ENCODE results near the gene KLRC1.
"Not testable (repeated sequence)": the region's sequence is repeated elsewhere in the genome, so short reads cannot be mapped to it uniquely, and the experiment has no call there.

KLRC1 gene

DNA sequence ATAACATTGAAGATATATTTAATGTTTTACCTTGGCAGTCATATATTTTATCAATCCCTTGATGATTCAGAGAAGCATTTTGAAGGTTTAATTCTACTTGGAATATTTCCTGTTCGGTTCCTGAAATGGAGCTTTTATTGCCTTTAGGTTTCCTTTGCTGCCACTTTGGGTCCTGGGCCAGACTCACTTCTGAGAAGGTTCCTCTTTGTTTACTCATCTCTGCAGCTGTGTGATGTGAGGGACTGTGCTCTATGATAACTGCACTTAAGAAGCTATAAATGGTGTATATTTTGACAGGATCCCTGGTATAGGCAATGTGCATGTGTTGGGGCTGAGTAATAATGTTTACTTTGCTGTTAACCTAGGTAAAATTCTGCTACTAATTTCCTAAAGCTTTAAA, 32.8 kb downstream of the KLRC1 start, which contains the start of gene KLRC3:
Gene KLRC3 (minus strand): TSS at position 262 of the 400 bp plus-strand sequence. CDS start 45 bp downstream, at position 217.
- DNase-seq: not testable (repeated sequence)

DNA sequence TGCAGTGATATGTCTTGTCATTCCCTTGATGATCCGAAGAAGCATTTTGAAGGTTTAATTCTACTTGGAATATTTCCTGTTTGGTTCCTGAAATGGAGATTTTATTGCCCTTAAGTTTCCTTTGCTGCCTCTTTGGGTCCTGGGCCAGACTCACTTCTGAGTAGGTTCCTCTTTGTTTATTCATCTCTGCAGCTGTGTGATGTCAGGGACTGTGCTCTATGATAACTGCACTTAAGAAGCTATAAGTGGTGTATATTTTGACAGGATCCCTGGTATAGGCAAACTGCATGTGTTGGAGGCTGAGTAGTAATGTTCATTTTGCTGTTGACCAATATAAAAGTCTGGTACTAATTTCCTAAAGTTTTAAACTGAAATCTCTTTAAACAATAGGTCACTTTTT, 43.8 kb downstream of the KLRC1 start, which contains the start of gene KLRC4:
Gene KLRC4 (minus strand): TSS at position 366 of the 400 bp plus-strand sequence. CDS start 182 bp downstream, at position 184.
- no peak for DNase-seq

DNA sequence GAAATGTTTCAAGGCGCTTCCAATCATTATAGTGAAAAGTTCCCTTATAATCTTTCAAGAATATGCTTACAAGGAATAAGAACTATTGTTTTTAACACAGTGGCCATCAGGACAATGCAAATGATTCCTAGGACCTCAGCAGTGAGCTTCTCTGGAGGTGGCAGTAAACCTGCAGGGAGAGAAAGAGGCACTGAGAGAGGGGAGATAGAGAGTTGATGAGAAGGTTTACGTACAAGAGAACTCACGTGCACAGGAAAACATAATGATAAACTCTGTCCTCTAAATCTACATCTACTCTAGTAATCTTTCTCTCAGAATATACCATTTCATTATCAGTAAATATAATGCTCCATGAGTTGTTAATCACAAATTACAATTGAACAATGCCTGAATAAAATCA, 44.3 kb downstream of the KLRC1 start:
- no peak for DNase-seq

DNA sequence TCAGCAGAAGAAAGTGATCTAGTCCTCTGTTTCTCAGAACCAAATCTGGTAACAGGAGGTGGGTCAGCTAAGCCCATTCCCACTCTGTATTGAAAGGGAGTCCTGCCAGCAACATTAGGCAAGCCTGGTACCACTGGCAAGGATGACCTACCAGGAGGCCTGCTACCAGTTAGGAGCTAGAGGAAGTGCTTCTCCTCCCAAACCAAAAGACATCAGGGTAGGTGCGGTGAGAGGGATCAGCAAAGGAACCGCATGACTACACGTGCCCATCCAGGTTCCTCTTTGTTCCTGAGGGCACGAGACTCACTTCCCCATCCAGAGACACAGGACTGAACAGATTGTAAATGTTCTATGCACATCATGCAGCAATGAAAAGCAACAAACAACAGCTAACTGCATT, 46.5 kb downstream of the KLRC1 start:
- DNase-seq: no peak

DNA sequence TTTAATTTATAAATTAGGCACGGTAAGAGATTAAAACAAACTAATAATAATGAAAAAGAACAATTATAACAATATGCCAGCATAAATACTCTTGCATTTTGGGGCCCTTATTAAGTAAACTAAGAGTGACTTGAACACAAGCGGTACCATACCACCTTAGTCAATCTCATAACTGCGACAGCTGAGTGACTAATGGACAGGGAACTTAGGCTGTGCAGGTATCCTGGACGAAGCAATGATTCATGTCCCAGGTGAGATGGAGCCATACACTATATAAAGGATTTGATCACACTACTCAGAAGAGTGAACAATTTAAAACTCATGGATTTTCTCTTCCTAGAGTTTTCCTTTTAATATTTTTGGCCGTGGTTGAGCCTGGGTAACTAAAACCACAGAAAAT, 47.9 kb downstream of the KLRC1 start:
- DNase-seq: no peak

DNA sequence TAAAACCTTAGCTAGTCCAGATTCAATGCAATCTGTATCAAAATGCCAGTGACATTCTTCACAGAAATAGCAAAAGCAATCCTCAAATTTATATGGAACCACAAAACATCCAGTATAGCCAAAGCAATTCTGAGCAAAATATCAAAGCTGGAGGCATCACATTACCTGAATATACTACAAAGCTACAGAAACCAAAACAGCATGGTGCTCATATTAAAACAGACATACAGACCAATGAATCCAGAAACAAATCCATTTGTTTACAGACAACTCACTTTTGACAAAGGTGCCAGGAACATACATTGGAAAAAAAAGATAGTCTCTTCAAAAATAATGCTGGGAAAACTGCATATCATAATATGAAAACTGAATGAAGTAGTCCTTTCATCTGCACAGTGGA, 48.4 kb downstream of the KLRC1 start:
- no peak for DNase-seq

DNA sequence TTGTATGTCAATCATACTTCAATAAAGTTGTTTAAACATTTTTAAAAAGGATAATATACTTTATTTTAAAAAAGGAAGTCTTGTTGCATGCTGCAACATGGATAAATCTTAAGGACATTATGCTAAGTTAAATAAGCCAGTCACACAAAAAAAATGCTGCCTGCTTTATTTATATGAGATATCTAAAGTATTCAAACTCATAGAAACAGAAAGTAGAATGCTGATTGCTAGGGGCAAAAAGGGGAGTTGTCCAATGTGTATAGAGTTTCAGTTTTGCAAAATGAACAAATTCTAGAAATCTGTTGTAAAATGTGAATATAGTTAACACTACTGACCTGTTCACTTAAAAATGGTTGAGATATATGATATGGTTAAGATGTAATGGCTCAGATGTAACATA, 52.3 kb downstream of the KLRC1 start:
- no peak for DNase-seq

DNA sequence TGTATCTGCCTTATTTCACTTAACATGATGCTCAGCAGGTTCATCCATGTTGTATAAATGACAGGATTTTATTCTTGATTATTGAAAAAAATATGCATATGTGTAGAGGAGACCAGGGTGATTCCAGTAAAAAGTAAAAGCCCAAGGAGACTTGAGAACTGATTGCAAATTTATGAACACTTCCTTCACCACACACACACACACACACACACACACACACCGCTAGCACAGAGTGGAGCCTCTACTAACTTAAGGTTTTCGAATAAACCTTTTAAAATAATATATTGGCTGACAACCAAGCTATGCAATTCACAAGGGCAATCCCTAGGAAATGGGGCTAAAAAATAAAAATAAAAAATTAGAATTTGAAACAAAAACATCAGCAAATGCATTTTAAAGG, 55.0 kb downstream of the KLRC1 start:
- DNase-seq: no peak

DNA sequence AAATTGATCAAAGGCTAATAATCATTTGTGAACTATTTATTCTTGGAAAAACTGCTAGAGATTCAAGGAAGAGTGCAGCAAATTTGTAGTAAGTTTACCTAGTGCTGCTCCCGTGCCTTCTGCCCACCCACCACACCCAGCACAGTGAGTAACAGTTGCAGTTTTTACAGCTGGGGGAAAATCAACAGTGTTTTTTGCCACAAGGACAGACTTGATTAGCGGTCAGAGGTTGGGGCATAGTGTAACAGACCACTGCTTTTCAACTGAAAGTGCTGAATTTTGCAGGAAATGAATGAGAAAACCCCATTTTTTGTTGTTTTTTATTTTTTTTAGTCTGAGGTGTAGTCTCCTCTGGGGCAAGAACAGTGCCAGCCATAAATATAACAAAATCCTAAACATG, 55.9 kb downstream of the KLRC1 start:
- DNase-seq: no peak

DNA sequence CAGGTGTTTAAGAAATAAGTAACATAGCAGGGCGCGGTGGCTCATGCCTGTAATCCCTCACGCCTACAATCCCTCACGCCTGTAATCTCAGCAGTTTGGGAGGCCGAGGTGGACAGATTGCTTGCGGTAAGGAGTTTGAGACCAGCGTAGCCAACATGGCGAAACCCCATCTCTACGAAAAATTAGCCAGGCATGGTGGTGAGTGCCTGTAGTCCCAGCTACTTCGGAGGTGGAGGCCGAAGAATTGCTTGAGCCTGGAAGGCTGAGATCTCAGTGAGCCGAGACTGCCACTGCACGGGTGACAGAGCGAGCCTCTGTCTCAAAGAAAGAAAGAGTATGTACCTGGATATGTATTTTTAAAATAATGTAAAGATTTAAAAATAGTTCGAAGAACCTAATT, 57.0 kb downstream of the KLRC1 start:
- not testable (repeated sequence) for DNase-seq
